Ovary (tissue), 9 donors: ENCODE data around the gene CCDC33. TPM values are rescaled to one million over a fixed set of nuclear protein-coding genes. Genes with fewer than 3 reads are reported as not detected.

Experiments used
- DNase-seq, 5 donors: peaks; one replicate each; pipeline ENCODE4 v3.0.0-alpha.2; 2019 to 2020
- H3K27ac ChIP-seq, 2 donors: fragments of 200-600 bp; one replicate each; pipeline versions ENCODE4 v1.5.1 to v1.8.0; 2019 to 2022
- H3K27me3 ChIP-seq: fragments of 200-600 bp; one replicate; pipeline ENCODE4 v1.8.0; 2022
- H3K36me3 ChIP-seq: fragments of 200-600 bp; sonication (generic); one replicate; pipeline ENCODE4 v1.5.1; 2019
- H3K4me1 ChIP-seq: one replicate; pipeline ENCODE4 v1.8.1; 2013; ENCODE audit warnings: mild to moderate bottlenecking, moderate library complexity; ENCODE audit not compliant: insufficient read depth
- H3K4me3 ChIP-seq: fragments of 200-600 bp; sonication (generic); one replicate; pipeline ENCODE4 v1.5.1; 2017
- H3K9me3 ChIP-seq, 2 donors: fragments of 200-600 bp in 1 of 2; sonication (generic) in 1 of 2; one replicate each; pipeline versions ENCODE4 v1.5.1 to v1.8.1; 2013 to 2019; ENCODE audit warnings: mild to moderate bottlenecking in 1 of 2, moderate library complexity in 1 of 2
- CTCF ChIP-seq, 3 donors: fragments of 450-650 bp in 2 of 3; fragments of 200-600 bp in 1 of 3; IDR thresholded peaks; one replicate each; pipeline versions ENCODE4 v1.5.1 to v1.8.0; 2016 to 2022; ENCODE audit warnings: antibody characterized with exemption in 3 of 3, mild to moderate bottlenecking in 1 of 3
- EP300 ChIP-seq: sonication (generic); formaldehyde crosslinking; IDR thresholded peaks from one replicate; pipeline ENCODE4 v1.6.1; 2017; ENCODE audit warnings: antibody characterized with exemption
- POLR2A ChIP-seq: fragments of 450-650 bp; IDR thresholded peaks from one replicate; pipeline ENCODE4 v1.6.1; 2017; ENCODE audit warnings: antibody characterized with exemption, mild to moderate bottlenecking, moderate library complexity
- WGBS, 3 donors: extraction: QIAGEN DNeasy Blood & Tissue Kit in 1 of 3; methylation state at CpG; one replicate each; pipeline versions ENCODE4 v1.1.5 to v1.1.7; 2013 to 2017; 5-methylcytosine and 5-hydroxymethylcytosine counted together
- intact Hi-C, 4 donors: fragments of 100-400 bp; cut with DNase I; formaldehyde crosslinking; loops; one replicate each; pipeline versions ENCODE4 v1.11.0 to v1.15.1; 2022 to 2023
- polyA plus RNA-seq, 2 donors: library from polyadenylated mRNA; stranded (reverse); fragments of 200-250 nt in 1 of 2; fragments of 350-450 nt in 1 of 2; fragmentation: Illumina TruSeq in 1 of 2; extraction: RNeasy Lipid Tissue Mini Kit (QIAGEN cat#74804) in 1 of 2; gene quantifications; one replicate each; pipeline ENCODE4 v1.2.3, GENCODE V29; 2013 to 2014
- total RNA-seq, 7 donors: library from RNA; depleted of rRNA in 2 of 7; stranded (reverse); fragments of >200 nt in 2 of 7; fragmentation: NEBNext Ultra II Directional in 3 of 7; extraction: Animal tissue kit (Norgen Biotek cat#: 25700) in 3 of 7; gene quantifications; one replicate each; pipeline versions ENCODE4 v1.1.0 to v1.2.4, GENCODE V29; 2016 to 2023
- donor health status: DM: no; HTN: no; CAD: no; lungs with moderate emphysema.
- donor health status: DM: no; HTN: no; CAD: no.
- donor health status: Bipolar disorder and iron deficiency.
- donor health status: DM: yes; HTN: yes; CAD: no.
- donor health status: DM: no; HTN: no; CAD: no.
- donor health status: DM: yes; HTN: yes; CAD: no.

The CCDC33 gene
- total and polyA plus RNA-seq, 9 donors, result 0.10 to 24.7 (median 1.9) TPM; not detected in 3

DNA sequence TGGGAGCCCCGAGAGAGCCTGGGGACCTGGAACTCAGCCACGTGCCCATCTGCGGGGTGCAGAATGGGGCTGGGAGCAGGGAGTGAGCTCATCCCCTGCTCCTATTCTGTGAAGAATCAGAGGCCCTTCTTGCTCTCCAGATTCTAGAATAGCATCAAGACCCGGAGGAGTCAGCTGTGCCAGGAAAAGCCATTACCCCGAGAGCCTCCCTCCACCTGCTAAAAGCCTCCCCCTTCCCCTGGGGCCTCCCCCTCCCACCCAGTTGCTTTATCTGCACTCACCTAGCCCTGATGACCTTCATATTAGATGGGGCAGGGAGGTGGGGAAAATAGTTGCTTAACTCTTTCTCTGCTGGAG is 23.1 kb downstream of the CCDC33 start:
- H3K27me3 ChIP-seq, result no peaks in the 10 kb centered on the region
- H3K27ac ChIP-seq, result no peak overlapping the region
- no peak for DNase-seq
- intact Hi-C loops, result no loop called here
- H3K4me3 ChIP-seq, result no peak overlapping the region
- 11 to 24% (median 13%) methylated on average over 5 of the region's 5 CpGs for WGBS, 3 donors
- no peaks in the 10 kb centered on the region for H3K9me3 ChIP-seq
- TF ChIP-seq POLR2A (no peak), CTCF (IDR thresholded peaks at IDR 0.05) (no peak), EP300 (no peak)
- H3K4me1 ChIP-seq, result peaks cover 4% of the 10 kb centered on the region
- H3K36me3 ChIP-seq, result no peaks in the 10 kb centered on the region

GRCh38 chr15:74259821-74260607 is 23.9 kb downstream of the CCDC33 start:
- 64 to 72% (median 70%) methylated on average over 12 of the region's 12 CpGs for WGBS, 3 donors
- Histone ChIP-seq H3K27ac (no peak overlapping the region), H3K4me1 (peaks cover 4% of the 10 kb centered on the region), H3K36me3 (no peaks in the 10 kb centered on the region), H3K4me3 (no peak overlapping the region), H3K27me3 (no peaks in the 10 kb centered on the region), H3K9me3 (no peaks in the 10 kb centered on the region)
- no peak for DNase-seq
- TF ChIP-seq POLR2A (no peak), EP300 (no peak), CTCF (IDR thresholded peaks at IDR 0.05) (no peak)
- intact Hi-C loops, result no loop called here

DNA sequence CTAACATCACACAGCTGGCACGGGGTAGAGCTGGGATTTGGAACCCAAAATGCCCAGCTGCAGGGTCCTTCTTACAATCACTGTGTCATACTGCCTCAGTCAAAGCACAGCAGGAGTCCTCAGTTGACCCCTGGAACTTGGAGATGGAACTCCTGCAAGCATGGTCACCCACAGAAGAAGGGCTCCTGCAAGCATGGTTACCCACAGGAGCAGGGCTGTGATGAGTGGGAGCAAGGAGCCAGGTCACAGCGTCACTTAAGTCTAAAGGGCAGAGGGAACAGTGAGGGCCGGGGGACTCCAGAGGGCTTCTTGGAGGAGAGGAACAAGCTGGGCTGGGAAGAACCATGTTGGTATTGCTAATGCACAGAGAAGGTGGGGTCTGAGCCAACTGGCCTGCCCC is 24.9 kb downstream of the CCDC33 start:
- Histone ChIP-seq H3K4me1 (peaks cover 4% of the 10 kb centered on the region), H3K36me3 (no peaks in the 10 kb centered on the region), H3K4me3 (no peak overlapping the region), H3K9me3 (no peaks in the 10 kb centered on the region), H3K27ac (no peak overlapping the region), H3K27me3 (no peaks in the 10 kb centered on the region)
- WGBS, 3 donors, result 78 to 93% (median 78%) methylated on average over 3 of the region's 3 CpGs
- intact Hi-C loops, result no loop called here
- no peak for DNase-seq
- no peak for TF ChIP-seq POLR2A
- TF ChIP-seq CTCF (IDR thresholded peaks at IDR 0.05), result no peak
- TF ChIP-seq EP300, result no peak

- H3K27me3 ChIP-seq, result no peaks in the 10 kb centered on the region
- WGBS, 3 donors, result 83 to 89% (median 87%) methylated on average over 8 of the region's 8 CpGs
Observed at GRCh38 chr15:74261685-74262084, 25.6 kb downstream of the CCDC33 start.

More at GRCh38 chr15:74261685-74262084, 25.6 kb downstream of the CCDC33 start:
- TF ChIP-seq POLR2A (no peak), CTCF (IDR thresholded peaks at IDR 0.05) (no peak), EP300 (no peak)
- DNase-seq, result no peak
- Histone ChIP-seq H3K36me3 (no peaks in the 10 kb centered on the region), H3K4me1 (peaks cover 4% of the 10 kb centered on the region), H3K9me3 (no peaks in the 10 kb centered on the region), H3K27ac (no peak overlapping the region), H3K4me3 (no peak overlapping the region)
- intact Hi-C loops, result no loop called here
